GM10266 (cell line): ENCODE measurements around the gene SH3BP1.
A peak's percentile ranks its signal among the peaks of the same experiment; 100 is the strongest.

ENCODE experiments used
- DNase-seq: peaks from one replicate; pipeline ENCODE4 v3.0.0; 2012; ENCODE audit errors: extremely low spot score
- CTCF ChIP-seq: IDR thresholded peaks from 2 replicates; pipeline ENCODE4 v1.5.1; 2012; ENCODE audit warnings: mild to moderate bottlenecking, low read depth; ENCODE audit not compliant: control insufficient read depth, insufficient read depth; ENCODE audit errors: missing control alignments

Gene SH3BP1

DNA sequence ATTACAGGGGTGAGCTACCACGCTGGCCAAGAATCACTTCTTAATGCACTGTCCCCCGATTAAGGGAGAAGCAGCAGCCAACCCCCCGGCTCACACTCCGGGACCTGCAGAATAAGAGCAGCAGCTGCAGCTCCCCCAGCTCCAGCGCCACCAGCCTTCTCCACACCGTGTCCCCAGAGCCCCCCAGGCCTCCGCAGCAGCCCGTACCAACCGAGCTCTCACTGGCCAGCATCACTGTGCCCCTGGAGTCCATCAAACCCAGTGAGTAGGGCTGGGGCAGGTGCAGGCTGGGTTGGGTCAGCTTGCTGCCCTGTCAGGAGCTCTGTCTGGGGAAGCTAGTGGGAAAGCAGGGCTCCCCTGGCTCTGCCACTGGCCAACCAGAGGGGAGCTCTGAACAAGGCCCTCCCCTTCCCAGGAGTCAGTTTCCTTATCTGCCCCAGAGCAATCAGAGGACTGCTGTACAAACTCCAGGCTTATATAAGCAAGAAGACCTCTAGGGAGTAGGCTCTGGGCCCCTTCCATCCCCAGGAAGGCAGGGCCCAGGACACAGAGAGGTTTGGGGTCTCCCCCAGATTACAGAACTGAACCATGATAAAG, 8.5 kb upstream of the SH3BP1 start:
- no peak for DNase-seq
- TF ChIP-seq CTCF: no peak

GRCh38 chr22:37631448-37632173, 7.9 kb upstream of the SH3BP1 start:
- no peak for DNase-seq
- no peak for TF ChIP-seq CTCF

GRCh38 chr22:37632174-37633088, 7.0 kb upstream of the SH3BP1 start:
- no peak for TF ChIP-seq CTCF
- peak; percentile 57 for DNase-seq

GRCh38 chr22:37633089-37633624, 6.3 kb upstream of the SH3BP1 start:
- no peak for TF ChIP-seq CTCF
- peak; percentile 89 for DNase-seq

- DNase-seq: peak; percentile 89
- TF ChIP-seq CTCF: peak; percentile 52
Observed at GRCh38 chr22:37633625-37634416, 5.6 kb upstream of the SH3BP1 start.

DNA sequence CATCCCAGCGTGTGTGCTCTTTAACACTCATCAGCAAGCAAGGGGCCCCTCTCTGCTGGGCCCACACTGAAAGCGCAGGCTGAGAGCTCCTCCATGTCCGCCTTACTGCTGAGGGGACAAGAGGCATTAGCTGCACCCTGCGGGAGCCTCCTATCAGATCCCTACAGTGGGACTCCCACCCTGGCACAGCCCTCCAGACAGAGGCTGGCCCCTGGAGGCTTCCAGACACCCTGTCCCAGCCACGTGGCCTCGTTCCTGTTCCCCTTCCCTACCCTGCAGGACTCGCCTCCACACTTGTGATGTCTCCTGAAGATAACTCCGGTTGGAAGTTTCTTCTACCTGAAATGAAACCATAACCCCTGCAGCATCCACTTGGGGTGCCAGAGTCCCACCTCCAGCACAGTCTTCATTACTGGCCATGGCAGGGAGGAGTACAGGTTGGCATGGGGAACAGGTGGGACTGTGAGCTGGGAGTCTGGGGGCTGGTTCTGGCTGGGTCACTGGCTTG, 5.0 kb upstream of the SH3BP1 start:
- DNase-seq: no peak
- peak; percentile 26 for TF ChIP-seq CTCF
